ENCODE results near the gene KRT40. TPM values are rescaled to one million over a fixed set of nuclear protein-coding genes. Genes with fewer than 3 reads are reported as not detected.

Gene KRT40
- total RNA-seq, 1 donor from 2014 or later, result not detected

- ChIA-PET CTCF (no interaction called here), POLR2A (no interaction called here)
- intact Hi-C loops (cut with micrococcal nuclease), result no loop called here
- H3K4me1 Mint-ChIP-seq, result no peaks in the 10 kb centered on the region
- no peak overlapping the region for H3K4me3 Mint-ChIP-seq
- TF ChIP-seq CTCF (IDR thresholded peaks at IDR 0.05), result no peak
- H3K27me3 Mint-ChIP-seq, result peaks cover 42% of the 10 kb centered on the region
- H3K36me3 Mint-ChIP-seq (ENCODE audit: low read depth), result no peaks in the 10 kb centered on the region
- DNase-seq (no peak), ATAC-seq (ENCODE audit: low read depth) (no peak)
- no peak overlapping the region for H3K27ac Mint-ChIP-seq
- no peaks in the 10 kb centered on the region for H3K9me3 Mint-ChIP-seq
These were observed 13.2 kb upstream of the KRT40 start for GRCh38 chr17:40997361-40997760.

- no peak for ATAC-seq (ENCODE audit: low read depth)
- Mint-ChIP-seq H3K4me1 (no peaks in the 10 kb centered on the region), H3K9me3 (no peaks in the 10 kb centered on the region), H3K27me3 (peaks cover 46% of the 10 kb centered on the region), H3K4me3 (no peak overlapping the region), H3K27ac (no peak overlapping the region), H3K36me3 (ENCODE audit: low read depth) (no peaks in the 10 kb centered on the region)
- no peak for DNase-seq
- intact Hi-C loops (cut with micrococcal nuclease), result no loop called here
- ChIA-PET CTCF (no interaction called here), POLR2A (no interaction called here)
- TF ChIP-seq CTCF (IDR thresholded peaks at IDR 0.05), result no peak
These were observed 12.7 kb upstream of the KRT40 start for GRCh38 chr17:40996829-40997228.

- Mint-ChIP-seq H3K27ac (no peak overlapping the region), H3K36me3 (ENCODE audit: low read depth) (no peaks in the 10 kb centered on the region), H3K9me3 (no peaks in the 10 kb centered on the region), H3K27me3 (peaks cover 45% of the 10 kb centered on the region), H3K4me1 (no peaks in the 10 kb centered on the region), H3K4me3 (no peak overlapping the region)
- no peak for DNase-seq
- POLR2A ChIA-PET, result no interaction called here
- intact Hi-C loops (cut with micrococcal nuclease), result no loop called here
- no peak for TF ChIP-seq CTCF (IDR thresholded peaks at IDR 0.05)
- ATAC-seq (ENCODE audit: low read depth), result no peak
- CTCF ChIA-PET, result no interaction called here
These were observed 11.0 kb upstream of the KRT40 start for GRCh38 chr17:40995116-40995515.

GRCh38 chr17:40993839-40994238 lies 9.7 kb upstream of the KRT40 start, which contains the start of gene KRTAP3-3:
KRTAP3-3 (minus strand) TSS chr17:40994164; CDS start chr17:40994097, 67 bp downstream.
- ChIA-PET CTCF (no interaction called here), POLR2A (no interaction called here)
- H3K27me3 Mint-ChIP-seq, result peaks cover 43% of the 10 kb centered on the region

GRCh38 chr17:40993084-40993483 lies 9.0 kb upstream of the KRT40 start:
- DNase-seq (no peak), ATAC-seq (ENCODE audit: low read depth) (no peak)
- H3K27me3 Mint-ChIP-seq, result peaks cover 38% of the 10 kb centered on the region
- ChIA-PET POLR2A (no interaction called here), CTCF (no interaction called here)
- no peaks in the 10 kb centered on the region for H3K9me3 Mint-ChIP-seq
- H3K27ac Mint-ChIP-seq, result no peak overlapping the region
- no peak for TF ChIP-seq CTCF (IDR thresholded peaks at IDR 0.05)
- no peak overlapping the region for H3K4me3 Mint-ChIP-seq
- H3K4me1 Mint-ChIP-seq, result no peaks in the 10 kb centered on the region
- H3K36me3 Mint-ChIP-seq (ENCODE audit: low read depth), result no peaks in the 10 kb centered on the region
- intact Hi-C loops (cut with micrococcal nuclease), result no loop called here

More at GRCh38 chr17:40993839-40994238, 9.7 kb upstream of the KRT40 start, which contains the start of gene KRTAP3-3:
- no peaks in the 10 kb centered on the region for H3K36me3 Mint-ChIP-seq (ENCODE audit: low read depth)
- TF ChIP-seq CTCF (IDR thresholded peaks at IDR 0.05), result no peak
- no peak within 1 kb of the TSS for H3K27ac Mint-ChIP-seq
- DNase-seq (no peak), ATAC-seq (ENCODE audit: low read depth) (no peak)
- intact Hi-C loops (cut with micrococcal nuclease), result no loop called here
- no peaks in the 10 kb centered on the region for H3K9me3 Mint-ChIP-seq
- no peak within 1 kb of the TSS for H3K4me3 Mint-ChIP-seq
- H3K4me1 Mint-ChIP-seq, result no peaks in the 10 kb centered on the region
